GM18520 (cell line): ENCODE data around the gene MED6.

Experiments used
- ATAC-seq: cut with Tn5 transposase; IDR thresholded peaks from one replicate; pipeline ENCODE4 v1.9.1; 2021; ENCODE audit not compliant: unreplicated experiment

MED6 gene

GRCh38 chr14:70599345-70599744, 1.1 kb downstream of the MED6 start:
- no peak for ATAC-seq

GRCh38 chr14:70597731-70598130, 2.7 kb downstream of the MED6 start:
- ATAC-seq: no peak

- no peak for ATAC-seq
Observed at GRCh38 chr14:70595443-70596185, 4.8 kb downstream of the MED6 start.

GRCh38 chr14:70594461-70594860, 6.0 kb downstream of the MED6 start:
- no peak for ATAC-seq

GRCh38 chr14:70585231-70585630, 15.2 kb downstream of the MED6 start:
- no peak for ATAC-seq

- ATAC-seq: no peak
Observed at GRCh38 chr14:70576891-70577290, 23.6 kb downstream of the MED6 start.

- no peak for ATAC-seq
Observed at GRCh38 chr14:70573050-70573449, 27.4 kb downstream of the MED6 start.

- ATAC-seq: no peak
Observed at GRCh38 chr14:70571139-70571538, 29.3 kb downstream of the MED6 start.

- ATAC-seq: no peak
Observed at GRCh38 chr14:70567791-70568190, 32.7 kb downstream of the MED6 start.

GRCh38 chr14:70563869-70564268, 36.6 kb downstream of the MED6 start:
- no peak for ATAC-seq

- ATAC-seq: no peak
Observed at GRCh38 chr14:70563417-70563816, 37.0 kb downstream of the MED6 start.

GRCh38 chr14:70558356-70558755, 42.1 kb downstream of the MED6 start:
- ATAC-seq: no peak

GRCh38 chr14:70555890-70556289, 44.6 kb downstream of the MED6 start:
- ATAC-seq: no peak

- ATAC-seq: no peak
Observed at GRCh38 chr14:70538087-70538486, 62.4 kb downstream of the MED6 start.

- no peak for ATAC-seq
Observed at GRCh38 chr14:70536830-70537229, 63.6 kb downstream of the MED6 start.

GRCh38 chr14:70534904-70535303, 65.6 kb downstream of the MED6 start, which contains the start of gene ADAM20:
Gene ADAM20, minus strand, starts transcription at chr14:70535004. Its CDS starts 10,247 bp downstream, at chr14:70524757.
- no peak for ATAC-seq
